K562 (cell line): ENCODE results near the gene SMIM13. TPM values are rescaled to one million over a fixed set of nuclear protein-coding genes. Genes with fewer than 3 reads are reported as not detected.

Source experiments
- CBX5 ChIP-seq: IDR thresholded peaks from 2 replicates; pipeline ENCODE4 v1.6.1; 2014; ENCODE audit warnings: low read depth, borderline replicate concordance
- DIDO1 ChIP-seq: fragments of 450-650 bp; IDR thresholded peaks from 2 replicates; pipeline ENCODE4 v1.6.1; 2016; ENCODE audit warnings: low read depth, missing biosample characterization, missing genetic modification characterization
- E2F3 ChIP-seq: fragments of 250-450 bp; sonication (Bioruptor Pico); IDR thresholded peaks from 2 replicates; pipeline ENCODE4 v1.4.0; 2020; ENCODE audit warnings: mild to moderate bottlenecking
- GABPB1 ChIP-seq: sonication (generic); formaldehyde crosslinking; IDR thresholded peaks from 2 replicates; pipeline ENCODE4 v1.8.0; 2022; ENCODE audit warnings: mild to moderate bottlenecking, missing genetic modification reagents
- HDAC1 ChIP-seq, 2 experiments: fragments of 450-650 bp; IDR thresholded peaks; 2 replicates each; pipeline ENCODE4 v1.6.1; 2016 to 2017; ENCODE audit warnings: inconsistent platforms in 1 of 2, mild to moderate bottlenecking in 1 of 2, moderate library complexity in 1 of 2
- HNRNPL ChIP-seq: fragments of 200-400 bp; formaldehyde crosslinking; IDR thresholded peaks from 2 replicates; pipeline ENCODE4 v1.6.1; 2017; ENCODE audit warnings: low read depth, mild to moderate bottlenecking, low read length
- ILK ChIP-seq: fragments of 450-650 bp; IDR thresholded peaks from 2 replicates; pipeline ENCODE4 v1.6.1; 2016; ENCODE audit warnings: missing genetic modification characterization, low read depth, mild to moderate bottlenecking, missing compliant biosample characterization, moderate library complexity, borderline replicate concordance
- JUND ChIP-seq, 2 experiments: IDR thresholded peaks; 2 replicates in 1 of 2; 3 replicates in 1 of 2; pipeline ENCODE4 v1.6.1; 2011; ENCODE audit warnings: borderline replicate concordance in 2 of 2, low read depth in 2 of 2, low read length in 2 of 2, improper control_type of control experiment in 1 of 2, missing biosample characterization in 1 of 2, missing genetic modification characterization in 1 of 2, missing genetic modification reagents in 1 of 2
- KDM5B ChIP-seq: fragments of 200-600 bp; sonication (generic); IDR thresholded peaks from 2 replicates; pipeline ENCODE4 v1.6.1; 2012; ENCODE audit warnings: low read depth, mild to moderate bottlenecking, moderate library complexity, low read length, control low read depth, inconsistent platforms; ENCODE audit not compliant: insufficient replicate concordance
- KLF6 ChIP-seq: fragments of 250-450 bp; sonication (Bioruptor Pico); IDR thresholded peaks from 2 replicates; pipeline ENCODE4 v1.4.0; 2020; ENCODE audit warnings: mild to moderate bottlenecking, moderate library complexity, borderline replicate concordance
- SRSF3 ChIP-seq: fragments of 200-400 bp; formaldehyde crosslinking; IDR thresholded peaks from 2 replicates; pipeline ENCODE4 v1.6.1; 2016; ENCODE audit warnings: mild to moderate bottlenecking, low read length, moderate library complexity; ENCODE audit not compliant: insufficient read depth
- U2AF2 ChIP-seq: fragments of 200-400 bp; formaldehyde crosslinking; optimal IDR thresholded peaks from 2 replicates; pipeline ENCODE3; 2017; ENCODE audit warnings: low read depth, mild to moderate bottlenecking, low read length
- ZMIZ1 ChIP-seq, 2 experiments: fragments of 150-350 bp in 1 of 2; IDR thresholded peaks; 2 replicates each; pipeline ENCODE4 v1.6.1; 2012 to 2016; ENCODE audit warnings: low read depth in 2 of 2, low read length in 2 of 2, mild to moderate bottlenecking in 1 of 2, moderate library complexity in 1 of 2
- ZNF174 ChIP-seq: fragments of 250-450 bp; sonication (Bioruptor Pico); IDR thresholded peaks from 2 replicates; pipeline ENCODE4 v1.4.0; 2020; ENCODE audit warnings: mild to moderate bottlenecking
- ZNF212 ChIP-seq: fragments of 450-650 bp; formaldehyde crosslinking; IDR thresholded peaks from 2 replicates; pipeline ENCODE4 v1.4.0; 2020; ENCODE audit warnings: mild to moderate bottlenecking
- ZNF507 ChIP-seq: conservative IDR thresholded peaks from 2 replicates; pipeline ENCODE4 v1.6.1; 2017; ENCODE audit warnings: missing genetic modification characterization, missing compliant biosample characterization
- ZNF511 ChIP-seq: sonication (generic); formaldehyde crosslinking; IDR thresholded peaks from 2 replicates; pipeline ENCODE4 v1.8.0; 2022; ENCODE audit warnings: mild to moderate bottlenecking, missing genetic modification reagents
- ZNF639 ChIP-seq, 2 experiments: fragments of 200-800 bp in 1 of 2; sonication (Bioruptor generic) in 1 of 2; sonication (generic) in 1 of 2; formaldehyde crosslinking in 1 of 2; IDR thresholded peaks in 1 of 2; conservative IDR thresholded peaks in 1 of 2; 2 replicates each; pipeline versions ENCODE4 v1.5.0 to v1.6.1; 2016 to 2020; ENCODE audit warnings: missing compliant biosample characterization in 1 of 2, missing genetic modification characterization in 1 of 2, missing genetic modification reagents in 1 of 2
- polyA plus RNA-seq, 8 experiments: library from polyadenylated mRNA; depleted of rRNA in 4 of 8; stranded (reverse) in 5 of 8; unstranded in 3 of 8; fragments of >200 nt; fragmentation: Nextera tagmentation in 2 of 8; fragmentation: Illumina TruSeq in 1 of 8; extraction: Ambion mirVana in 2 of 8; extraction: Trizol in 1 of 8; gene quantifications; 2 replicates each; pipeline versions ENCODE4 v1.2.1 to v1.2.3, GENCODE V29; 2011 to 2014; ENCODE audit warnings: inconsistent platforms in 1 of 8, missing spikeins in 1 of 8
- total RNA-seq, 7 experiments: library from RNA; depleted of rRNA in 6 of 7; stranded (reverse); fragments of >200 nt in 6 of 7; fragmentation: Illumina TruSeq in 2 of 7; extraction: Trizol in 2 of 7; gene quantifications; 2 replicates each; pipeline versions ENCODE4 v1.2.1 to v1.2.3, GENCODE V29; 2011 to 2021; ENCODE audit warnings: low replicate concordance in 1 of 7
- TF ChIP-seq, protein P1 (sequence below): fragments of 200-800 bp; sonication (Bioruptor generic); IDR thresholded peaks from 2 replicates; pipeline ENCODE4 v1.6.1; 2017; ENCODE audit warnings: missing genetic modification characterization, missing compliant biosample characterization

The SMIM13 gene
- total and polyA plus RNA-seq, 9 of the 15 experiments (the other 6 are each of a cell fraction or from before 2014, with no cell fraction given): 5.5 to 24.8 (median 11.7) TPM

GRCh38 chr6:11043961-11044711 is 49.5 kb upstream of the SMIM13 start, which contains the start of gene ELOVL2 (continued):
- TF ChIP-seq ZMIZ1 (IDR thresholded peaks at IDR 0.05; ENCODE audit: low read depth in 2 of 2, low read length in 2 of 2) (no peak), E2F3 (CRISPR knock-in tag) (0 out of 2 replicates have a peak, but pooled peaks have one; percentile 6), KDM5B (peak; percentile 17), U2AF2 (no peak), HDAC1 (IDR thresholded peaks at IDR 0.05) (no peak), JUND (IDR thresholded peaks at IDR 0.05; ENCODE audit: borderline replicate concordance, low read depth, low read length) (no peak; the same call in 1 of the 2 replicates), JUND (tag; IDR thresholded peaks at IDR 0.05; ENCODE audit: borderline replicate concordance, low read depth, low read length) (no peak), CBX5 (0 out of 2 replicates have a peak, but pooled peaks have one; percentile 51), ILK (tag) (no peak), ZNF511 (CRISPR knock-in tag) (no peak), KLF6 (CRISPR knock-in tag) (no peak), DIDO1 (tag) (no peak), HNRNPL (peak; percentile 65; the same call in 1 of the 2 replicates), ZNF174 (no peak), GABPB1 (CRISPR knock-in tag) (peak; percentile 36; the same call in 1 of the 2 replicates), ZNF212 (CRISPR knock-in tag) (no peak), ZNF639 (CRISPR knock-in tag; conservative IDR thresholded peaks at IDR 0.05 in 1 of 2, IDR thresholded peaks at IDR 0.05 in 1 of 2) (peak in 1 of 2 experiments; percentile 20; a peak in 1 of 4 replicates), ZNF507 (tag) (no peak), SRSF3 (no peak)
- TF ChIP-seq, protein P1, sequence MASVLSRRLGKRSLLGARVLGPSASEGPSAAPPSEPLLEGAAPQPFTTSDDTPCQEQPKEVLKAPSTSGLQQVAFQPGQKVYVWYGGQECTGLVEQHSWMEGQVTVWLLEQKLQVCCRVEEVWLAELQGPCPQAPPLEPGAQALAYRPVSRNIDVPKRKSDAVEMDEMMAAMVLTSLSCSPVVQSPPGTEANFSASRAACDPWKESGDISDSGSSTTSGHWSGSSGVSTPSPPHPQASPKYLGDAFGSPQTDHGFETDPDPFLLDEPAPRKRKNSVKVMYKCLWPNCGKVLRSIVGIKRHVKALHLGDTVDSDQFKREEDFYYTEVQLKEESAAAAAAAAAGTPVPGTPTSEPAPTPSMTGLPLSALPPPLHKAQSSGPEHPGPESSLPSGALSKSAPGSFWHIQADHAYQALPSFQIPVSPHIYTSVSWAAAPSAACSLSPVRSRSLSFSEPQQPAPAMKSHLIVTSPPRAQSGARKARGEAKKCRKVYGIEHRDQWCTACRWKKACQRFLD (CRISPR knock-in tag): peak; percentile 75
